ENCODE results near the gene INPP5A.
"Not testable (repeated sequence)": the region's sequence is repeated elsewhere in the genome, so short reads cannot be mapped to it uniquely, and the experiment has no call there.

The INPP5A gene

GRCh38 chr10:132810807-132811700, 273.5 kb downstream of the INPP5A start:
- no peak for DNase-seq

GRCh38 chr10:132811891-132812481, 274.4 kb downstream of the INPP5A start:
- no peak for DNase-seq

GRCh38 chr10:132812520-132812919, 274.9 kb downstream of the INPP5A start:
- DNase-seq = no peak

- DNase-seq = no peak
Measured at GRCh38 chr10:132813001-132813401, 275.4 kb downstream of the INPP5A start.

GRCh38 chr10:132813560-132814468, 276.2 kb downstream of the INPP5A start:
- DNase-seq = no peak

GRCh38 chr10:132814469-132814856, 276.9 kb downstream of the INPP5A start:
- DNase-seq = no peak

- no peak for DNase-seq
Measured at GRCh38 chr10:132815168-132815857, 277.7 kb downstream of the INPP5A start.

GRCh38 chr10:132816718-132817117, 279.1 kb downstream of the INPP5A start:
- no peak for DNase-seq

- no peak for DNase-seq
Measured at GRCh38 chr10:132817701-132818211, 280.2 kb downstream of the INPP5A start.

- DNase-seq = no peak
Measured at GRCh38 chr10:132820056-132820455, 282.5 kb downstream of the INPP5A start.

- DNase-seq = not testable (repeated sequence)
Measured at GRCh38 chr10:132825783-132826523, 288.4 kb downstream of the INPP5A start.

- no peak for DNase-seq
Measured at GRCh38 chr10:132826524-132827422, 289.2 kb downstream of the INPP5A start.

- no peak for DNase-seq
Measured at GRCh38 chr10:132827423-132827789, 289.8 kb downstream of the INPP5A start.

- no peak for DNase-seq
Measured at GRCh38 chr10:132827861-132828539, 290.4 kb downstream of the INPP5A start.

- no peak for DNase-seq
Measured at GRCh38 chr10:132828681-132829080, 291.1 kb downstream of the INPP5A start.

GRCh38 chr10:132829403-132829802, 291.8 kb downstream of the INPP5A start:
- no peak for DNase-seq

- DNase-seq = no peak
Measured at GRCh38 chr10:132832186-132832969, 294.8 kb downstream of the INPP5A start.

Data from NCI-H2107 (cell line).